ENCODE measurements around the gene SNX33.
"Not testable (repeated sequence)": the region's sequence is repeated elsewhere in the genome, so short reads cannot be mapped to it uniquely, and the experiment has no call there.

The SNX33 gene

GRCh38 chr15:75683646-75684312 lies 36.1 kb downstream of the SNX33 start:
- peak; percentile 86 for DNase-seq (ENCODE audit: low spot score)

- DNase-seq (ENCODE audit: low spot score) = no peak
Observed at GRCh38 chr15:75684648-75685047, 36.9 kb downstream of the SNX33 start.

GRCh38 chr15:75685195-75685594 lies 37.5 kb downstream of the SNX33 start:
- no peak for DNase-seq (ENCODE audit: low spot score)

GRCh38 chr15:75686212-75686642 lies 38.5 kb downstream of the SNX33 start:
- DNase-seq (ENCODE audit: low spot score) = peak; percentile 72

GRCh38 chr15:75687486-75688277 lies 40.0 kb downstream of the SNX33 start:
- no peak for DNase-seq (ENCODE audit: low spot score)

- DNase-seq (ENCODE audit: low spot score) = no peak
Observed at GRCh38 chr15:75688278-75688557, 40.5 kb downstream of the SNX33 start.

GRCh38 chr15:75688831-75689230 lies 41.1 kb downstream of the SNX33 start:
- no peak for DNase-seq (ENCODE audit: low spot score)

GRCh38 chr15:75689429-75689828 lies 41.7 kb downstream of the SNX33 start:
- DNase-seq (ENCODE audit: low spot score) = not testable (repeated sequence)

GRCh38 chr15:75692311-75692710 lies 44.6 kb downstream of the SNX33 start:
- DNase-seq (ENCODE audit: low spot score) = not testable (repeated sequence)

- DNase-seq (ENCODE audit: low spot score) = not testable (repeated sequence)
Observed at GRCh38 chr15:75693028-75693427, 45.3 kb downstream of the SNX33 start.

GRCh38 chr15:75693501-75694240 lies 46.0 kb downstream of the SNX33 start:
- DNase-seq (ENCODE audit: low spot score) = no peak

GRCh38 chr15:75694241-75695182 lies 46.8 kb downstream of the SNX33 start:
- no peak for DNase-seq (ENCODE audit: low spot score)

- DNase-seq (ENCODE audit: low spot score) = no peak
Observed at GRCh38 chr15:75695220-75695619, 47.5 kb downstream of the SNX33 start.

- DNase-seq (ENCODE audit: low spot score) = no peak
Observed at GRCh38 chr15:75695634-75696310, 48.1 kb downstream of the SNX33 start.

GRCh38 chr15:75696311-75696720 lies 48.6 kb downstream of the SNX33 start:
- DNase-seq (ENCODE audit: low spot score) = no peak

- DNase-seq (ENCODE audit: low spot score) = no peak
Observed at GRCh38 chr15:75696854-75697259, 49.1 kb downstream of the SNX33 start.

GRCh38 chr15:75697523-75697922 lies 49.8 kb downstream of the SNX33 start:
- DNase-seq (ENCODE audit: low spot score) = no peak

- DNase-seq (ENCODE audit: low spot score) = not testable (repeated sequence)
Observed at GRCh38 chr15:75697974-75698747, 50.4 kb downstream of the SNX33 start.

GRCh38 chr15:75699517-75699916 lies 51.8 kb downstream of the SNX33 start:
- not testable (repeated sequence) for DNase-seq (ENCODE audit: low spot score)
